GM12892 (cell line): ENCODE data around the gene TNXB.

Source experiments
- POLR2A ChIP-seq: IDR thresholded peaks from 2 replicates; pipeline ENCODE4 v1.6.1; 2011; ENCODE audit warnings: low read depth, low read length, control low read depth
- POLR2AphosphoS5 ChIP-seq: IDR thresholded peaks from 2 replicates; pipeline ENCODE4 v1.6.1; 2011; ENCODE audit warnings: low read depth, low read length, control low read depth

- no peak for TF ChIP-seq POLR2A
- TF ChIP-seq POLR2AphosphoS5: no peak
Observed at GRCh38 chr6:32137454-32137853, 28.3 kb upstream of the TNXB start.
